ENCODE results near the gene TXNDC15. TPM values are rescaled to one million over a fixed set of nuclear protein-coding genes. Genes with fewer than 3 reads are reported as not detected.
"Not testable (repeated sequence)": the region's sequence is repeated elsewhere in the genome, so short reads cannot be mapped to it uniquely, and the experiment has no call there.

Gene TXNDC15
- total RNA-seq, 1 experiment from 2014 or later: 109 TPM

GRCh38 chr5:134878403-134878802, 4.2 kb downstream of the TXNDC15 start:
- DNase-seq (ENCODE audit: low spot score): no peak

DNA sequence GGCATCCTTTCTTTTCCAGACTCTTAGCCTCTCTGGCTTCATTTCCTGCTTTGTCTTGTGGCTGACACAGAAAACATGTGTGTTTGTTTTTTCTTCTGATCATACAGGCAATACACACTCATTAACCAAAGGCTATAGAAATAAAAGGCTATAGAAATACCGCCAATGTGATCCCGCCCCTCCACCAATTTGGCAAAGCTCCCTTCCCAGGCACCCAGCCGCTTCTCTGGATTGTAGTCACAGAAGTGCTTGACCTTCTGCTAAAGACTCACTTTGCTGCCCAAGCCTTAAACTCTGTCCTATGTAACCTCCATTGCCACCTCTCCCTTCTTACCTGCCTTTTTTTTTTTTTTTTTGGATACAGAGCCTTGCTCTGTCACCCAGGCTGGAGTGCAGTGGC, 5.3 kb downstream of the TXNDC15 start:
- DNase-seq (ENCODE audit: low spot score): no peak

DNA sequence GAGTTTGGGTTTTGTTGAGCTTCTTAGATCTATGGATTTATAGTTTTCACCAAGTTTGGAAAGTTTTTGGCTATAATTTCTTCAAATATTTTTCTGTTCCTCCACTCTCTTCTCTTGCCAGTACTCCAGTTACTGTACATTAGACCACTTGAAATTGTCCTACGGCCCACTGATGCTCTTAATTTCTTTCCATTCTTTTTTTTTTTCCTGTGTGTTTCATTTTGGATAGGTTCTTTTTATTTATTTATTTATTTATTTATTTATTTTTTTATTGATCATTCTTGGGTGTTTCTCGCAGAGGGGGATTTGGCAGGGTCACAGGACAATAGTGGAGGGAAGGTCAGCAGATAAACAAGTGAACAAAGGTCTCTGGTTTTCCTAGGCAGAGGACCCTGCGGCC, 6.8 kb downstream of the TXNDC15 start:
- not testable (repeated sequence) for DNase-seq (ENCODE audit: low spot score)

DNA sequence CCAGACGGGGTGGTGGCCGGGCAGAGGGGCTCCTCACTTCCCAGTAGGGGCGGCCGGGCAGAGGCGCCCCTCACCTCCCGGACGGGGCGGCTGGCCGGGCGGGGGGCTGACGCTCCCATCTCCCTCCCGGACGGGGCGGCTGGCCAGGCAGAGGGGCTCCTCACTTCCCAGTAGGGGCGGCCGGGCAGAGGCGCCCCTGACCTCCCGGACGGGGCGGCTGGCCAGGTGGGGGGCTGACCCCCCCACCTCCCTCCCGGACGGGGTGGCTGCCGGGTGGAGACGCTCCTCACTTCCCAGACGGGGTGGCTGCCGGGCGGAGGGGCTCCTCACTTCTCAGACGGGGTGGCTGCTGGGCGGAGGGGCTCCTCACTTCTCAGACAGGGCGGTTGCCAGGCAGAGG, 7.5 kb downstream of the TXNDC15 start:
- not testable (repeated sequence) for DNase-seq (ENCODE audit: low spot score)

- DNase-seq (ENCODE audit: low spot score): no peak
Measured at GRCh38 chr5:134887593-134888159, 13.5 kb downstream of the TXNDC15 start.

DNA sequence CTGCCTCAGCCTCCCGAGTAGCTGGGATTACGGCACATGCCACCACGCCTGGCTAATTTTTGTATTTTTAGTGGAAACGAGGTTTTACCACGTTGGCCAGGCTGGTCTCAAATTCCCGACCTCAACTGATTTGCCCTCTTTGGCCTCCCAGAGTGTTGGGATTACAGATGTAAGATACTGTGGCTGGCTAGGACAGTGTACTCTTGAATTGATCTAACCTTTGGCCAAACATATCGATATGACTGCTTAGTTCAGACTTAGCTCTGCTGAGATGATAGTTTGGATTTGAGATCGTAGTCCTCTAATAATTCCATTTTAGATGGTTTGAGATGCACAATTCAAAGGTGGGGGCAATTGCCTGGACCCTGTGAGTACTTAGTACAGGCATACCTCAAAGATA, 15.2 kb downstream of the TXNDC15 start:
- no peak for DNase-seq (ENCODE audit: low spot score)

DNA sequence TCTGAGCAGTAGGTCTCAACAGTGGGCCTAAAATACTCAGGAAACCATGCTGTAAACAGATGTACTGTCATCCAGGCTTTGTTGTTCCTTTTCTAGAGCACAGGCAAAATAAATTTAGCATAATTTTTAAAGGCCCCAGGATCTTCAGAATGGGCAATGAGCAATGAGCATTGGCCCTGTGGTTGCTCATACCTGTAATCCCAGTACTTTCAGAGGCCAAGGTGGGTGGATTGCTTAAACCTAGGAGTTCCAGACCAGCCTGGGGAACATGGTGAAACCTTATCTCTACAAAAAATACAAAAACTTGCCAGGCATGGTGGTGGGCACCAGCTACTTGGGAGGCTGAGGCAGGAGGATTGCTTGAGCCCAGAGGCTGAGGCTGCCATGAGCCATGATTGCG, 17.3 kb downstream of the TXNDC15 start:
- DNase-seq (ENCODE audit: low spot score): no peak

DNA sequence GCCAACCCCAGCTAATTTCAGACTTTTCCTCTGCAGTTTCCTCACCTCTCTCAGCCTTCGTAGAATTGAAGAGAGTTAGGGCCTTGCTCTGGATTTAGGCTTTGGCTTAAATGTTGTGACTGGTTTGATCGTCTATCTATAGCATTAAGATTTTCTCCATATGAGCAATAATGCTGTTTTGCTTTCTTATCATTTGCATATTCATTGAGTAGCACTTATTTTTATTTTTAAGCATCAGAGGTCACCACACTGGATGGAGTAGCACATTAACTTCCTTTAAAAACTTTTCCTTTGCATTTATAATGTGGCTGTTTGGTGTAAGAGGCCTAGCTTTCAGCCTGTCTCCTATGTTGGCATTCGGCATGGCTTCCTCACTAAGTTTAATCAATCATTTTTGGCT, 18.1 kb downstream of the TXNDC15 start:
- no peak for DNase-seq (ENCODE audit: low spot score)

DNA sequence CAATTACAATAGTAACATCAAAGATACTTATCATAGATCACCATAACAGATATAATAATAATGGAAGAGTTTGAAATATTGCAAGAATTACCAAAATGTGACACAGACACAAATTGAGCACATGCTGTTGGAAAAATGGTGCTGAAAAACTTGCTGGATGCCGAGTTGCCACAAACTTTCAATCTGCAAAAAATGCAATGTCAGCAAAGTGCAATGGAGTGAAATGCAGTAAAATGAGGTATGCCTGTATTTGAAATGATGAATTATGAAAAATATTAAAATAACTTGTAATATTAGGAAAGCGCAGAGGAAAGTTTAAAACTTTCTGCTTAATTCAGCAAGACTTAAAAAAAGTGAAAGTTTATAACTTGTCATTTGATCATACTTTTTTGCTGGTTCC, 18.8 kb downstream of the TXNDC15 start:
- DNase-seq (ENCODE audit: low spot score): no peak

- no peak for DNase-seq (ENCODE audit: low spot score)
Measured at GRCh38 chr5:134893748-134894505, 19.8 kb downstream of the TXNDC15 start.

DNA sequence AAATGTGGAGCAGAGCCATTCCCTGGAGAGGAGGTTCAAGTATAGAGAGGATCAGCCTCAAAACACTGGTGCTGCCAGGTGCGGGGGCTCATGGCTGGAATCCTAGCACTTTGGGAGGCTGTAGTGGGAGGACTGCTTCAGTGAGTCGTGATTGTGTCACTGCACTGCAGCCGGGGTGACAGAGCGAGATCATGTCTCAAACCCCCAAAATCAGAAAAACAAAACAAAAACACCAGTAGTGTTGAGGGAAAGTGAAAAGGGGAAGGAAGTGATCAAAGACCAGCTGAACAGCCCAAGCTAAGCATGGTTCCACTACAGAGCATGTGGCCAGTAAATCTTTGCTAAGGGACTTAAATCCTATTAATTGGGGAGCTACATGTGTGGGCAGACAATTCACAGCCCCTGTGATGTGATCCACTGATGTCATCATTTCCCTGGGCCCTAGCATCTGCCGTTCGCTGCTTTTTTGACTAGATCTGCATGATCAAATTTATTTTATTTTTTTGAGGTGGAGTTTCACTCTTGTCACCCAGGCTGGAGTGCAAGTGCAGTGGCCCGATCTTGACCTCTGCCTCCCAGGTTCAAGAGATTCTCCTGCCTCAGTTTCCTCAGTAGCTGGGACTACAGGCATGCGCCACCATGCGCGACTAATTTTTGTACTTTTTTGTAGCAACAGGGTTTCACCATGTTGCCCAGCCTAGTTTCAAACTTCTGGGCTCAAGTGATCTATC, 28.1 kb downstream of the TXNDC15 start:
- peak; percentile 5 for DNase-seq (ENCODE audit: low spot score)

GRCh38 chr5:134904610-134905245, 30.6 kb downstream of the TXNDC15 start, which contains the start of gene PCBD2:
Gene PCBD2 (plus strand): TSS chr5:134905131. CDS start chr5:134905140, 9 bp downstream.
- peak; percentile 85 for DNase-seq (ENCODE audit: low spot score)

DNA sequence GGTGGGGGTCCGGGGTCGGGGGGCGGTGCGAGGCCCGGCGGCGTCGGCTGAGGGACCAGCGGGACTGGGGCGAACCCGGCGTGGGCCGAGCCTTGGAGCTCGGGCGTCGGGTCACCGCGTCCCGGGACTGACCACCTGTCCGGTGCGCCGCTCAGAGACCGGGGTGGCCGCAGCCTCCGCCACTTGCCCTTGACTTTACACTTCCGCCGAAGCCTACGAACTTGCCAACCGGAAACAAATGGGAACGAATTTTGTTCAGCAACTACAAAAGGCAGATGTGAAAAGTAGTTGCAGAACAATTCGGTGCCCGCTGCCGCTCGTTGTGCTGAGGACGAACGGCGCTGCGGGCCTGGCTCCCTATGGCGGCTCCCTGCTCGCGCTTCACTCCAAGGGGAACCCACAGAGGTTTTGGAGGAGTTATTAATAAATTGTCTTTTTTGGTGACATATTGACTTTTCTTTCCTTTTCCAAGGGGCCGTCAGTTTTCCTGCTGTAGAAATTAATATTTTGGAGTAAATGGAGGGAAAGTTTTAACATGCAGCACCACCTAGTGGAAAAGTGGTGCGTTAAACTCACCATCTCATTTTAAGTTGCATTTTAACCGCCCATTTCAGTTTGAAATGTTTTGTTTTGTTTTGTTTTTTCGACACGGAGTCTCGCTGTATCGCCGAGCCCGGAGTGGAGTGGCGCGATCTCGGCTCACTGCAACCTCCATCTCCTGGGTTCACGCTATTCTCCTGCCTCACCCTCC, 31.2 kb downstream of the TXNDC15 start:
- peak; percentile 70 for DNase-seq (ENCODE audit: low spot score)

- no peak for DNase-seq (ENCODE audit: low spot score)
Measured at GRCh38 chr5:134906811-134907210, 32.6 kb downstream of the TXNDC15 start.

GRCh38 chr5:134910752-134911151, 36.6 kb downstream of the TXNDC15 start:
- DNase-seq (ENCODE audit: low spot score): not testable (repeated sequence)

GRCh38 chr5:134911285-134912206, 37.4 kb downstream of the TXNDC15 start:
- no peak for DNase-seq (ENCODE audit: low spot score)

DNA sequence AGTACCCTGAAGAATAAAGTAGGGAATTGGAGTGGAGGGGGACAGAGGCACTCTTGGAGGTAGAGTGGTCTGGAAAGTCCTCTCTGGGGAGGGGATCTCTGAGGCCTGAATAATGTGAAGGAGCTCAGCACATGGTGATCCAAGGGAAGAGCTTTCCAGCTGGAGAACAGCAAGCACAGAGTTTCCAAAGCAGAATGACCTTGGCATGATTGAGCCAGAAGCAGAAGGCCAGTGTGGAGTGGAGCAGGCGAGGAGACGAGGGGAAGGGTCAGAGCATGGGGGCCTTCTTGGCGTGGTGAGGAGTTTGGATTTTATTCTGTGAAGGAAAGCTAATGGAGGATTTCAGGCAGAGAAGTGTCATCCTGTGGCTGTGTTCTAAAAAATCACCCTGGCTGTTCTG, 39.1 kb downstream of the TXNDC15 start:
- no peak for DNase-seq (ENCODE audit: low spot score)

GRCh38 chr5:134913795-134914194, 39.6 kb downstream of the TXNDC15 start:
- no peak for DNase-seq (ENCODE audit: low spot score)

GRCh38 chr5:134917070-134917815, 43.1 kb downstream of the TXNDC15 start:
- DNase-seq (ENCODE audit: low spot score): no peak

GRCh38 chr5:134918861-134919260, 44.7 kb downstream of the TXNDC15 start:
- DNase-seq (ENCODE audit: low spot score): no peak

Data from A172 (cell line).